Astrocyte (in vitro differentiated cells and primary cell): ENCODE results near the gene ASMTL. TPM values are rescaled to one million over a fixed set of nuclear protein-coding genes. Genes with fewer than 3 reads are reported as not detected.

ENCODE experiments used
- DNase-seq: peaks from one replicate; pipeline ENCODE4 v3.0.0-alpha.2; 2010; ENCODE audit warnings: low read depth
- FAIRE-seq: peaks from 2 replicates; lab custom pipeline; 2011; peaks lifted over from hg19 to GRCh38; lab: Jason Lieb, UNC
- H2AFZ ChIP-seq: 2 replicates; pipeline ENCODE4 v1.6.0; 2012; ENCODE audit warnings: low read depth, low read length, inconsistent platforms
- H3K27ac ChIP-seq: 2 replicates; pipeline ENCODE4 v1.5.1; 2011; ENCODE audit warnings: low read depth, low read length, inconsistent platforms
- H3K27me3 ChIP-seq: 2 replicates; pipeline ENCODE4 v1.6.0; 2011; ENCODE audit warnings: low read length, inconsistent platforms; ENCODE audit not compliant: insufficient read depth
- H3K36me3 ChIP-seq: 2 replicates; pipeline ENCODE4 v1.5.1; 2011; ENCODE audit warnings: low read length, inconsistent platforms; ENCODE audit not compliant: insufficient read depth
- H3K4me1 ChIP-seq: 2 replicates; pipeline ENCODE4 v1.5.1; 2011; ENCODE audit warnings: low read length, inconsistent platforms; ENCODE audit not compliant: insufficient read depth
- H3K4me2 ChIP-seq: 2 replicates; pipeline ENCODE4 v1.6.0; 2012; ENCODE audit warnings: low read length, inconsistent platforms
- H3K4me3 ChIP-seq: 2 replicates; pipeline ENCODE4 v1.5.1; 2011; ENCODE audit warnings: low read depth, mild to moderate bottlenecking, low read length, inconsistent platforms; ENCODE audit not compliant: insufficient read depth
- H3K79me2 ChIP-seq: 2 replicates; pipeline ENCODE4 v1.6.0; 2012; ENCODE audit warnings: mild to moderate bottlenecking, low read length, inconsistent platforms; ENCODE audit not compliant: insufficient read depth
- H3K9ac ChIP-seq: 2 replicates; pipeline ENCODE4 v1.6.0; 2012; ENCODE audit warnings: mild to moderate bottlenecking, low read length, inconsistent platforms
- H3K9me3 ChIP-seq: 2 replicates; pipeline ENCODE4 v1.5.1; 2012; ENCODE audit warnings: low read depth, mild to moderate bottlenecking, low read length, inconsistent platforms; ENCODE audit not compliant: insufficient read depth
- H4K20me1 ChIP-seq: 2 replicates; pipeline ENCODE4 v1.6.0; 2012; ENCODE audit warnings: low read length, inconsistent platforms; ENCODE audit not compliant: insufficient read depth
- H3K27ac Mint-ChIP-seq: one replicate; pipeline ENCODE4 v1.8.0; 2021; ENCODE audit warnings: mild to moderate bottlenecking, mixed read lengths; ENCODE audit not compliant: unreplicated experiment
- H3K27me3 Mint-ChIP-seq: one replicate; pipeline ENCODE4 v1.8.0; 2021; ENCODE audit warnings: low read depth, mixed read lengths; ENCODE audit not compliant: unreplicated experiment
- H3K36me3 Mint-ChIP-seq: one replicate; pipeline ENCODE4 v1.8.0; 2021; ENCODE audit warnings: low read depth, mixed read lengths; ENCODE audit not compliant: unreplicated experiment
- H3K4me1 Mint-ChIP-seq: one replicate; pipeline ENCODE4 v1.8.0; 2021; ENCODE audit warnings: low read depth, mixed read lengths; ENCODE audit not compliant: unreplicated experiment
- H3K4me3 Mint-ChIP-seq: one replicate; pipeline ENCODE4 v1.8.0; 2021; ENCODE audit warnings: mild to moderate bottlenecking, moderate library complexity, mixed read lengths; ENCODE audit not compliant: unreplicated experiment
- H3K9me3 Mint-ChIP-seq: one replicate; pipeline ENCODE4 v1.8.0; 2021; ENCODE audit warnings: mild to moderate bottlenecking, mixed read lengths; ENCODE audit not compliant: unreplicated experiment
- EZH2 ChIP-seq: IDR thresholded peaks from 2 replicates; pipeline ENCODE4 v1.6.1; 2012; ENCODE audit warnings: mild to moderate bottlenecking, low read length, inconsistent platforms; ENCODE audit not compliant: insufficient read depth
- total RNA-seq: library from RNA; stranded (reverse); gene quantifications from 2 replicates; pipeline ENCODE4 v1.2.1, GENCODE V29; 2021
- TF ChIP-seq, protein P1 (sequence below): IDR thresholded peaks from 2 replicates; pipeline ENCODE4 v1.5.1; 2011; ENCODE audit warnings: low read depth, mild to moderate bottlenecking, inconsistent platforms, low read length, moderate library complexity; ENCODE audit not compliant: insufficient read depth

ASMTL gene
- total RNA-seq, 1 donor from 2014 or later = 22.1 TPM

DNA sequence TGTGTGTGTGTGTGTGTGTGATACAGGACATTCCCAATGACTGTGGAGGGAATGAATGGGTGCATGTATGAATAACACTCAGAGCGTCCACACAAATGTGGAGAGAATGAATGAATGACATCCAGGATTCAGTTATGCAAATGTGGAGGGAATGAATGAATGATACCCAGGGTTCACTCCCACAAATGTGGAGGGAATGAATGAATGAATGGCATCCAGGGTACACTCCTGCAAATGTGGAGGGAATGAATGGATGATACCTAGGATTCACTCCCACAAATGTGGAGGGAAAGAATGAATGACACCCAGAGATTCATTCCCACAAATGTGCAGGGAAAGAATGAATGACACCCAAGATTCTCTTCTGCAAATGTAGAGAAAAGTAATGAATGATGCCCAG is 36.0 kb upstream of the ASMTL start:
- no peak overlapping the region for H3K4me3 Mint-ChIP-seq
- no peaks in the 10 kb centered on the region for H3K27me3 ChIP-seq
- peaks cover 21% of the 10 kb centered on the region for H3K9me3 Mint-ChIP-seq
- H3K4me2 ChIP-seq = no peak overlapping the region
- no peaks in the 10 kb centered on the region for H3K4me1 ChIP-seq
- H2AFZ ChIP-seq = no peak overlapping the region
- FAIRE-seq (no peak), DNase-seq (no peak)
- no peak overlapping the region for H3K27ac ChIP-seq
- H3K9ac ChIP-seq = no peak overlapping the region
- H4K20me1 ChIP-seq = no peaks in the 10 kb centered on the region
- TF ChIP-seq, protein P1, sequence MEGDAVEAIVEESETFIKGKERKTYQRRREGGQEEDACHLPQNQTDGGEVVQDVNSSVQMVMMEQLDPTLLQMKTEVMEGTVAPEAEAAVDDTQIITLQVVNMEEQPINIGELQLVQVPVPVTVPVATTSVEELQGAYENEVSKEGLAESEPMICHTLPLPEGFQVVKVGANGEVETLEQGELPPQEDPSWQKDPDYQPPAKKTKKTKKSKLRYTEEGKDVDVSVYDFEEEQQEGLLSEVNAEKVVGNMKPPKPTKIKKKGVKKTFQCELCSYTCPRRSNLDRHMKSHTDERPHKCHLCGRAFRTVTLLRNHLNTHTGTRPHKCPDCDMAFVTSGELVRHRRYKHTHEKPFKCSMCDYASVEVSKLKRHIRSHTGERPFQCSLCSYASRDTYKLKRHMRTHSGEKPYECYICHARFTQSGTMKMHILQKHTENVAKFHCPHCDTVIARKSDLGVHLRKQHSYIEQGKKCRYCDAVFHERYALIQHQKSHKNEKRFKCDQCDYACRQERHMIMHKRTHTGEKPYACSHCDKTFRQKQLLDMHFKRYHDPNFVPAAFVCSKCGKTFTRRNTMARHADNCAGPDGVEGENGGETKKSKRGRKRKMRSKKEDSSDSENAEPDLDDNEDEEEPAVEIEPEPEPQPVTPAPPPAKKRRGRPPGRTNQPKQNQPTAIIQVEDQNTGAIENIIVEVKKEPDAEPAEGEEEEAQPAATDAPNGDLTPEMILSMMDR = no peak
- TF ChIP-seq EZH2 = no peak
- no peak overlapping the region for H3K27ac Mint-ChIP-seq
- H3K4me1 Mint-ChIP-seq = no peaks in the 10 kb centered on the region
- no peaks in the 10 kb centered on the region for H3K27me3 Mint-ChIP-seq
- H3K79me2 ChIP-seq = no peaks in the 10 kb centered on the region
- no peak overlapping the region for H3K4me3 ChIP-seq
- H3K9me3 ChIP-seq = no peaks in the 10 kb centered on the region
- no peaks in the 10 kb centered on the region for H3K36me3 ChIP-seq
- H3K36me3 Mint-ChIP-seq = peaks cover 3% of the 10 kb centered on the region

DNA sequence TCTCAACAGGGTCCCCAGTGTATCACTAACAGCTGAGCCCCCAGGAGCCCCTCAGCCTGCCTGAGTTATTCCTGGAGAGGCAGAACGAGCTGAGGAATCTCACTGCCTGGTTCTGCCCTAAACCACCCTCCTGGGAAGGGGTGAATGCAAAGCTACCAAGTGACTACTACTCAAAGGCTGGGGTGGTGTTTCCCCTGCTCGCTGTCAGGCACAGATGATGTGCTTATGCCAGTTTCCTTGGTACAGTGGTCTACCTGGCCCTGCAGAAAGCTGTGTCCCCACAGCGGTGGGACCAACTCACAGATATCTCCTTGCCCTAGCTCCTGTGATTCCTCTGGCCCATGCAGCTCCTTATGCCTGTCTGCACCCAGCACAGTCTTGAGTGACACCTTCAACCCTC is 35.4 kb upstream of the ASMTL start:
- H3K79me2 ChIP-seq = no peaks in the 10 kb centered on the region
- peaks cover 21% of the 10 kb centered on the region for H3K9me3 Mint-ChIP-seq
- H3K9me3 ChIP-seq = no peaks in the 10 kb centered on the region
- no peak for FAIRE-seq
- no peaks in the 10 kb centered on the region for H3K4me1 Mint-ChIP-seq
- H3K27ac Mint-ChIP-seq = no peak overlapping the region
- H3K9ac ChIP-seq = no peak overlapping the region
- no peaks in the 10 kb centered on the region for H3K27me3 Mint-ChIP-seq
- H3K4me1 ChIP-seq = no peaks in the 10 kb centered on the region
- TF ChIP-seq, protein P1 = no peak
- no peak for TF ChIP-seq EZH2
- no peak for DNase-seq
- no peak overlapping the region for H2AFZ ChIP-seq
- H3K27me3 ChIP-seq = no peaks in the 10 kb centered on the region
- no peak overlapping the region for H3K4me3 ChIP-seq
- H3K36me3 Mint-ChIP-seq = peaks cover 3% of the 10 kb centered on the region
- no peaks in the 10 kb centered on the region for H4K20me1 ChIP-seq
- H3K36me3 ChIP-seq = no peaks in the 10 kb centered on the region
- no peak overlapping the region for H3K27ac ChIP-seq
- H3K4me2 ChIP-seq = no peak overlapping the region
- no peak overlapping the region for H3K4me3 Mint-ChIP-seq

DNA sequence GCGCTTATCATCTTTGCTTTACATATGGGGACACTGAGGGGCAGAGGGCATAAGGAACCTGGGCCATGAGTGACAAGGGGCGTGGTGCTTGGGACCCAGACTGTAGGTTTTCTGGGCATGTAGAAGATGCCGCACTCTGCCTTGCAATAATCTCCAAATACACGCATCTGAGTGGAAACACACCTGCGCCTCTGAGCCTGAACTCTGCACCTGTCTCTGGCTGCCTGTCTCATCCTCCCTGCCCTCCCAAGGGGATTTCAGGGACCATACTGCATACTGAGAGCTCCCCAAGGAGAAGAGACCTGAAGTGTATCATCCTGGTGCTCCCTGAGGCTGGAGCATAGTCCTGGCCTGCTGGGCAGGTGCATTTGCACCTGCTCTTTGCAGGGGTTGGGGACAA is 34.7 kb upstream of the ASMTL start:
- no peak overlapping the region for H3K4me3 ChIP-seq
- H3K9ac ChIP-seq = no peak overlapping the region
- no peak overlapping the region for H3K4me2 ChIP-seq
- H3K9me3 ChIP-seq = no peaks in the 10 kb centered on the region
- no peak for DNase-seq
- peaks cover 21% of the 10 kb centered on the region for H3K9me3 Mint-ChIP-seq
- no peaks in the 10 kb centered on the region for H3K4me1 Mint-ChIP-seq
- no peak overlapping the region for H3K27ac ChIP-seq
- FAIRE-seq = no peak
- no peaks in the 10 kb centered on the region for H3K36me3 ChIP-seq
- no peak overlapping the region for H3K27ac Mint-ChIP-seq
- H3K27me3 ChIP-seq = no peaks in the 10 kb centered on the region
- H2AFZ ChIP-seq = no peak overlapping the region
- no peaks in the 10 kb centered on the region for H3K4me1 ChIP-seq
- no peaks in the 10 kb centered on the region for H3K79me2 ChIP-seq
- H3K4me3 Mint-ChIP-seq = no peak overlapping the region
- TF ChIP-seq, protein P1 = no peak
- no peak for TF ChIP-seq EZH2
- H3K36me3 Mint-ChIP-seq = peaks cover 3% of the 10 kb centered on the region
- H3K27me3 Mint-ChIP-seq = no peaks in the 10 kb centered on the region
- H4K20me1 ChIP-seq = no peaks in the 10 kb centered on the region
